Measurements from ENCODE around the gene CDH10.
A peak's percentile ranks its signal among the peaks of the same experiment; 100 is the strongest.

Gene CDH10

DNA sequence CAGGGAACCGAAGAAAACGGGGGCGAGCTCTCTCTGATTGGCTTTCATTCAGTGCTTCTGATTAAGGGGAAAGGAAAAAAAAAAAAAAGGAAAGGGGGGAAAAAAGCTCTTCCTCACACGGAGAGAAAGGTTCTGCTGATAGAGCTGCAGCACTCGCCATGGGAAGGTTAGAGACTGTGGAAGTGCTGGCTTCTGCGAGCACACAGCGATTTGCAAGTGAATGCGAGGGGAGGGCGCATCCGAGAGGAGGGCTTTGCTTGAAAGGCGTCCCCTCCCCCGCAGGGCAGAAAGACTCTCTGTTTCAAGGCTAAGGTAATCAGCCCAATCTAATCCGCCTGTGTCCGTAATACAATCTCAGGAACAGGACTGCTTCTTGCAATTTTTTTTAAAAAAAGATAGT is at the start of gene CDH10:
Gene CDH10, minus strand, starts transcription at position 218 of the 400 bp plus-strand sequence. CDS start 51,488 bp downstream, outside the sequence.
- H3K4me3 ChIP-seq (ENCODE audit: low read length), result peak within 1 kb of the TSS; percentile 64

DNA sequence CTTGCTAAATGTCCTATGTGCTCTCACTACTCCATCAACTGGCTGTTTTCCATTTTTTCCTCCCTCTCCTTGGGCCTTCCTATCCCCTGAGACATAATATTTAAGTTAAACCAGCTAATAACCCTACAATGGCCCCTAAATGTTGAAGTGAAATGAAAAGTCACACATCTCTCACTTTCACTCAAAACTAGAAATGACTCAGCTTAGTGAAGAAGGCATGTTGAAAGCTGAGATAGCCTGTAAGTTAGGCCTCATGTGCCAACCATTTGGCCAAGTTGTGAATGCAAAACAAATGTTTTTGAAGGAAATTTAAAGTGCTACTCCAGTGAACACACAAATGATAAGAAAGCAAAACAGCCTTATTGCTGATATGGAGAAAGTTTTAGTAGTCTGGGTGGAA is 48.8 kb upstream of the CDH10 start:
- H3K9me3 ChIP-seq (ENCODE audit: low read length), result no peaks in the 10 kb centered on the region
- H3K27me3 ChIP-seq (ENCODE audit: insufficient read depth, low read length), result no peaks in the 10 kb centered on the region
- no peaks in the 10 kb centered on the region for H3K36me3 ChIP-seq (ENCODE audit: insufficient read depth, low read length)
- no peaks in the 10 kb centered on the region for H3K4me1 ChIP-seq (ENCODE audit: insufficient read depth, low read length)
- H2AFZ ChIP-seq (ENCODE audit: low read depth, low read length), result no peak overlapping the region
- H3K4me3 ChIP-seq (ENCODE audit: low read length), result no peak overlapping the region

More for the DNA sequence above, at the start of gene CDH10:
- no peaks in the 10 kb centered on the region for H3K36me3 ChIP-seq (ENCODE audit: insufficient read depth, low read length)
- H2AFZ ChIP-seq (ENCODE audit: low read depth, low read length), result peak within 1 kb of the TSS; percentile 66
- H3K4me1 ChIP-seq (ENCODE audit: insufficient read depth, low read length), result peaks cover 20% of the 10 kb centered on the region
- no peaks in the 10 kb centered on the region for H3K9me3 ChIP-seq (ENCODE audit: low read length)
- H3K27me3 ChIP-seq (ENCODE audit: insufficient read depth, low read length), result no peaks in the 10 kb centered on the region

DNA sequence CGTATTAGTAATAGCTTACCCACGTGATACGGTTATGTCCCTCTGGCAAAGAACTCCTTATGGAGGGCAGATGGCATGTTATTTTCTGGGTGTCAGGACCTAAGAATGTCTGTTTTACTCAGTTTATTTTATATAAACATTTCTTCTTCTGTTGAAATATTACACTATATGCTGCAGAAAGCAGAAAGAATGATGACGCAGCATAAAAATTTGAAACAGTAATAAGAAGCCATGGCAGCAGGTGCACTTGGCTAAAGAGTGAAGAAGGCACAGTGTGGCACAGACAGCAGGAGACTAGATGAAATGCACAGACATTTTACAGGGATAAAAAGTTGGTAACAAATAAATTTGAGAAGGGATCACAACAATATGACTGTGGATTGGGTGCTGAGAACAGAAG is 46.3 kb upstream of the CDH10 start:
- no peak overlapping the region for H3K4me3 ChIP-seq (ENCODE audit: low read length)
- H3K4me1 ChIP-seq (ENCODE audit: insufficient read depth, low read length), result no peaks in the 10 kb centered on the region
- no peaks in the 10 kb centered on the region for H3K27me3 ChIP-seq (ENCODE audit: insufficient read depth, low read length)
- H3K9me3 ChIP-seq (ENCODE audit: low read length), result no peaks in the 10 kb centered on the region
- H2AFZ ChIP-seq (ENCODE audit: low read depth, low read length), result no peak overlapping the region
- H3K36me3 ChIP-seq (ENCODE audit: insufficient read depth, low read length), result no peaks in the 10 kb centered on the region

DNA sequence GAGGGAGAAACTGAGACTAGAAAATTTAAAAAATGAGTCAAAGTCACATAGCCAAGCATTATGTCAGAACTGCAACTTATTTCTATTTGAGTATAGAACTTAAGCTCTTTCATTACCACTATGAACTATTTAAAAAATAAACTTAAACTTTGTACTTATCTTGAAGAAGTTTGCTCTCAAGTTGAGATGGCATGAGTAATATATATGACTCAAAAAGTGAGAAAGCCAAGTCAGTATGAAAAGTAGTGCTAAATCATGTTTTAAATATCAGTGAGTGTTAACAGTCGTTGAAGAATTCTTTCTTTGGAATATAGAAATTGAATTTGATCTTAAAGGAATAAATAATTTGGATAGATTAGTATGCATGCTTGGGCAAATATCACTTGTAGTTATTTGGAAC is 36.3 kb upstream of the CDH10 start:
- no peaks in the 10 kb centered on the region for H3K36me3 ChIP-seq (ENCODE audit: insufficient read depth, low read length)
- H3K9me3 ChIP-seq (ENCODE audit: low read length), result no peaks in the 10 kb centered on the region
- H2AFZ ChIP-seq (ENCODE audit: low read depth, low read length), result no peak overlapping the region
- H3K4me3 ChIP-seq (ENCODE audit: low read length), result no peak overlapping the region
- no peaks in the 10 kb centered on the region for H3K27me3 ChIP-seq (ENCODE audit: insufficient read depth, low read length)
- no peaks in the 10 kb centered on the region for H3K4me1 ChIP-seq (ENCODE audit: insufficient read depth, low read length)

DNA sequence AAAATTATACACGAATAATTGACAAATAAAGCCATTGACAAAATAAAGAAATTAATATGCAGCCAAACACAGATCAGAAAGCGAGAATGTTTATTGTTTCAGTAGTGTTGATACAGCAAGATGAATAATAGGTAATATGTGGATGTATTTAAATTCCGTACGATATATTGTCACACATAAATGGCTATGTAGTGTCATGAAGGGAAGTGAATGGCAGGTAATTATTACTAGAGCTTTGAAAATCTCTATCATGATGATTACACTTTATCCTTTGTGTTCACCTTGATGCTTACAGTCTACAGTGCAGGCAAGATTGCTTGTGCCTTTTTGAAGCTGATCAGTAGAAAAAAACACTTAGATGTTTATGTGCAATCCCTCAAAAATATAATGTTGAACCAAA is 23.3 kb upstream of the CDH10 start:
- H3K9me3 ChIP-seq (ENCODE audit: low read length), result no peaks in the 10 kb centered on the region
- no peak overlapping the region for H3K4me3 ChIP-seq (ENCODE audit: low read length)
- no peaks in the 10 kb centered on the region for H3K27me3 ChIP-seq (ENCODE audit: insufficient read depth, low read length)
- H3K36me3 ChIP-seq (ENCODE audit: insufficient read depth, low read length), result no peaks in the 10 kb centered on the region
- peaks cover 6% of the 10 kb centered on the region for H3K4me1 ChIP-seq (ENCODE audit: insufficient read depth, low read length)
- no peak overlapping the region for H2AFZ ChIP-seq (ENCODE audit: low read depth, low read length)

- no peak overlapping the region for H3K4me3 ChIP-seq (ENCODE audit: low read length)
- no peaks in the 10 kb centered on the region for H3K9me3 ChIP-seq (ENCODE audit: low read length)
- H3K4me1 ChIP-seq (ENCODE audit: insufficient read depth, low read length), result peaks cover 9% of the 10 kb centered on the region
- H3K36me3 ChIP-seq (ENCODE audit: insufficient read depth, low read length), result no peaks in the 10 kb centered on the region
- no peaks in the 10 kb centered on the region for H3K27me3 ChIP-seq (ENCODE audit: insufficient read depth, low read length)
- no peak overlapping the region for H2AFZ ChIP-seq (ENCODE audit: low read depth, low read length)
Measured at GRCh38 chr5:24649531-24649930, 4.8 kb upstream of the CDH10 start.

GRCh38 chr5:24646915-24647314 is 2.1 kb upstream of the CDH10 start:
- no peaks in the 10 kb centered on the region for H3K9me3 ChIP-seq (ENCODE audit: low read length)
- peaks cover 18% of the 10 kb centered on the region for H3K4me1 ChIP-seq (ENCODE audit: insufficient read depth, low read length)
- H2AFZ ChIP-seq (ENCODE audit: low read depth, low read length), result no peak overlapping the region
- no peaks in the 10 kb centered on the region for H3K27me3 ChIP-seq (ENCODE audit: insufficient read depth, low read length)
- H3K36me3 ChIP-seq (ENCODE audit: insufficient read depth, low read length), result no peaks in the 10 kb centered on the region
- no peak overlapping the region for H3K4me3 ChIP-seq (ENCODE audit: low read length)

DNA sequence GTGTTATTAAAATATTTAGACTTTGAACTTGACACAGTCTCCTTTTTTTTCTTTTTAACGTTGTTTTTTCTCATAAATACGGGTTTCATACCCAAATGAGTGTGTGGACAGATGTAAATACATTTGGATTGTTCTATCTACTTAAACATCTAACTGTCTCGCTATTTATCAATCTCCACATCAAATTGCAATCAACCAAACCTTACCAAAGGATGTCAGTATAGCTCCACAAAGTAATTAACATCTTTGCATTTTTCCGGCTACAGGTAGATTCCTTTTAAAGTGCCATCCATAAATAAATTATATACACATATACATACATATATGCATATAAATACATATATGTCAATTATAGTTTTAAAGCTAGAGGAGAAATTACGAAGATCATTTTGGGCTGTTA is 705 bp upstream of the CDH10 start:
- peaks cover 20% of the 10 kb centered on the region for H3K4me1 ChIP-seq (ENCODE audit: insufficient read depth, low read length)
- H3K4me3 ChIP-seq (ENCODE audit: low read length), result no peak overlapping the region
- H3K27me3 ChIP-seq (ENCODE audit: insufficient read depth, low read length), result no peaks in the 10 kb centered on the region
- no peaks in the 10 kb centered on the region for H3K9me3 ChIP-seq (ENCODE audit: low read length)
- no peak overlapping the region for H2AFZ ChIP-seq (ENCODE audit: low read depth, low read length)
- H3K36me3 ChIP-seq (ENCODE audit: insufficient read depth, low read length), result no peaks in the 10 kb centered on the region

DNA sequence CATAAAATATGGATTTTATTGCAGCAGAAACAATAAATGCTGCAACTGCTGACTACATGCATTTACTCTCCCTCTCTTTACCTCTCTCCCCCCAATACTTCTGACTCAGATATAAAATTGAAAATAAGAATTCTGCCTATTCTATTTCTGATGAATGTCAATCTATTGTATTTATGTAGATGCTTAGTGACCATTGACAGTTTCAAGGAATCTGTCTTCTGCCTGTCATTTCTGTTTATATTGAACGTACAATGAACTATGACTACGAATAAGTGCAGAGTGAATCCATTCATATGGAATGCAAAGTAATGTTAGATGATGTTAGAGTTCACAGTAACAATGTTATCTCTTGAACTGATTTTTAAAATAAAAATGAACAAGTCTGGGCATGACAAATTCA is 898 bp downstream of the CDH10 start:
- Histone ChIP-seq H3K4me3 (ENCODE audit: low read length) (peak overlapping the region; percentile 64), H3K27me3 (ENCODE audit: insufficient read depth, low read length) (no peaks in the 10 kb centered on the region), H2AFZ (ENCODE audit: low read depth, low read length) (no peak overlapping the region), H3K9me3 (ENCODE audit: low read length) (no peaks in the 10 kb centered on the region), H3K4me1 (ENCODE audit: insufficient read depth, low read length) (peaks cover 20% of the 10 kb centered on the region), H3K36me3 (ENCODE audit: insufficient read depth, low read length) (no peaks in the 10 kb centered on the region)

- Histone ChIP-seq H3K27me3 (ENCODE audit: insufficient read depth, low read length) (no peaks in the 10 kb centered on the region), H2AFZ (ENCODE audit: low read depth, low read length) (no peak overlapping the region), H3K4me3 (ENCODE audit: low read length) (peak overlapping the region; percentile 64)
Measured at GRCh38 chr5:24643156-24643555, 1.6 kb downstream of the CDH10 start.

DNA sequence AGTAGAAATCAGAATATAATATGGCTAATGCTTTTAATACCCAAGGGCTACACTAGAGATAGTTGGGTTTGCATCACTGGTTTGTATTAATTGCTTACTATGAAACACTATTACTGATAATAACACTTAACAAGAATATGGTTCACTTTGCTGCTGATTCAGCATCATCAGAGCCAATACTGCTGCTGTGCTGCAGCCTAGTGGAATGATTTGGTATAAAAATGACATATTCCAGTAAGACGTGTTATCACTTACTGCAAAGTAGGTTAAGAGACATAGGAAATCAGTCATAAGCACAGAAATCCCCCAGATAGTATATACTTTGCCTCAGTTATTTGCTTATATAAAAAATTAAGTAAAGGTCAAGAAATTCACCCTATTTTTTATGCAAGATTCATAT is 2.8 kb downstream of the CDH10 start:
- Histone ChIP-seq H3K27me3 (ENCODE audit: insufficient read depth, low read length) (no peaks in the 10 kb centered on the region), H3K4me1 (ENCODE audit: insufficient read depth, low read length) (peaks cover 18% of the 10 kb centered on the region), H3K36me3 (ENCODE audit: insufficient read depth, low read length) (no peaks in the 10 kb centered on the region), H3K9me3 (ENCODE audit: low read length) (no peaks in the 10 kb centered on the region), H2AFZ (ENCODE audit: low read depth, low read length) (no peak overlapping the region), H3K4me3 (ENCODE audit: low read length) (no peak overlapping the region)

More at GRCh38 chr5:24643156-24643555, 1.6 kb downstream of the CDH10 start:
- no peaks in the 10 kb centered on the region for H3K36me3 ChIP-seq (ENCODE audit: insufficient read depth, low read length)
- H3K9me3 ChIP-seq (ENCODE audit: low read length), result no peaks in the 10 kb centered on the region
- peaks cover 20% of the 10 kb centered on the region for H3K4me1 ChIP-seq (ENCODE audit: insufficient read depth, low read length)

DNA sequence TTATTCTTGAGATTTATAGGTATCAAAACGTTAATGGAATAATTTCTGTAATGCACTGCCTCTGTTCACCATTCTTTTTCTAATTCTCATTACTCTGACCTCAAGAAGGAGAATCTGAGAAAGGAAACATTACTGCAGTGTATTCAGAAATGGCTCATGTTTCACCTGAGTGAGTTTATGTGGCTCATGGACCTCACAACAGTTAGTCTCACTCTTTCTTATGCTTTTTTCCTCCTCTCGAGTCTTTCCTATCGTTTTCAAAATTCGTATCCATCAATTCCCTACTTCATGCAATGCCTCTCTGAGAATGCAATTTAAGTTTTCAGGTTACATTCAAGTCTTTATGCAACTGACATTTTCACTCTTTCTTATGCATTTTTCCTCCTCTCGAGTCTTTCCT is 9.6 kb downstream of the CDH10 start:
- no peaks in the 10 kb centered on the region for H3K36me3 ChIP-seq (ENCODE audit: insufficient read depth, low read length)

GRCh38 chr5:24633715-24634325 is 11.0 kb downstream of the CDH10 start:
- Histone ChIP-seq H3K4me3 (ENCODE audit: low read length) (no peak overlapping the region), H3K27me3 (ENCODE audit: insufficient read depth, low read length) (no peaks in the 10 kb centered on the region), H2AFZ (ENCODE audit: low read depth, low read length) (no peak overlapping the region), H3K36me3 (ENCODE audit: insufficient read depth, low read length) (no peaks in the 10 kb centered on the region), H3K9me3 (ENCODE audit: low read length) (no peaks in the 10 kb centered on the region), H3K4me1 (ENCODE audit: insufficient read depth, low read length) (no peaks in the 10 kb centered on the region)

More for the DNA sequence above, 9.6 kb downstream of the CDH10 start:
- Histone ChIP-seq H2AFZ (ENCODE audit: low read depth, low read length) (no peak overlapping the region), H3K27me3 (ENCODE audit: insufficient read depth, low read length) (no peaks in the 10 kb centered on the region), H3K4me1 (ENCODE audit: insufficient read depth, low read length) (no peaks in the 10 kb centered on the region), H3K4me3 (ENCODE audit: low read length) (no peak overlapping the region), H3K9me3 (ENCODE audit: low read length) (no peaks in the 10 kb centered on the region)

- Histone ChIP-seq H3K4me3 (ENCODE audit: low read length) (no peak overlapping the region), H3K27me3 (ENCODE audit: insufficient read depth, low read length) (no peaks in the 10 kb centered on the region), H3K36me3 (ENCODE audit: insufficient read depth, low read length) (no peaks in the 10 kb centered on the region), H3K4me1 (ENCODE audit: insufficient read depth, low read length) (no peaks in the 10 kb centered on the region), H2AFZ (ENCODE audit: low read depth, low read length) (no peak overlapping the region), H3K9me3 (ENCODE audit: low read length) (no peaks in the 10 kb centered on the region)
Measured at GRCh38 chr5:24632353-24632752, 12.4 kb downstream of the CDH10 start.
